HG02852 (cell line): Measurements from ENCODE around the gene TNS3.
A peak's percentile ranks its signal among the peaks of the same experiment; 100 is the strongest.

ENCODE experiments used
- ATAC-seq: cut with Tn5 transposase; IDR thresholded peaks from one replicate; pipeline ENCODE4 v1.9.1; 2021; ENCODE audit warnings: mild to moderate bottlenecking, moderate library complexity; ENCODE audit not compliant: unreplicated experiment

Gene TNS3

GRCh38 chr7:47490501-47491265, 91.2 kb downstream of the TNS3 start:
- ATAC-seq: no peak

- ATAC-seq: no peak
Observed at GRCh38 chr7:47489624-47490023, 92.3 kb downstream of the TNS3 start.

- ATAC-seq: no peak
Observed at GRCh38 chr7:47488969-47489342, 93.0 kb downstream of the TNS3 start.

- ATAC-seq: no peak
Observed at GRCh38 chr7:47488201-47488968, 93.5 kb downstream of the TNS3 start.

- no peak for ATAC-seq
Observed at GRCh38 chr7:47485640-47486435, 96.1 kb downstream of the TNS3 start.

GRCh38 chr7:47484923-47485639, 96.8 kb downstream of the TNS3 start:
- ATAC-seq: no peak

- no peak for ATAC-seq
Observed at GRCh38 chr7:47484457-47484856, 97.5 kb downstream of the TNS3 start.

- ATAC-seq: no peak
Observed at GRCh38 chr7:47483604-47484273, 98.2 kb downstream of the TNS3 start.

- ATAC-seq: no peak
Observed at GRCh38 chr7:47482013-47482875, 99.7 kb downstream of the TNS3 start.

GRCh38 chr7:47481541-47482012, 100.3 kb downstream of the TNS3 start:
- ATAC-seq: no peak

- peak; percentile 64 for ATAC-seq
Observed at GRCh38 chr7:47480576-47481538, 101.1 kb downstream of the TNS3 start.

GRCh38 chr7:47479821-47480575, 101.9 kb downstream of the TNS3 start:
- ATAC-seq: no peak

- ATAC-seq: no peak
Observed at GRCh38 chr7:47478926-47479711, 102.8 kb downstream of the TNS3 start.

GRCh38 chr7:47478017-47478344, 103.9 kb downstream of the TNS3 start:
- ATAC-seq: no peak

GRCh38 chr7:47477191-47478016, 104.5 kb downstream of the TNS3 start:
- no peak for ATAC-seq

GRCh38 chr7:47475880-47476227, 106.1 kb downstream of the TNS3 start:
- no peak for ATAC-seq
